Gastrocnemius medialis (tissue), 4 donors: ENCODE results near the gene CCND2. TPM values are rescaled to one million over a fixed set of nuclear protein-coding genes. Genes with fewer than 3 reads are reported as not detected.

Experiments used
- ATAC-seq, 2 donors: fragments of 150-250 bp; one replicate each; pipeline ENCODE4 v1.9.1; 2016
- DNase-seq, 2 donors: peaks; one replicate each; pipeline ENCODE4 v3.0.0-alpha.2; 2019
- H3K27ac ChIP-seq, 4 donors: fragments of 200-600 bp; sonication (generic); 1 replicate in 1 of 4; 2 replicates in 3 of 4; pipeline ENCODE4 v1.5.1; 2016 to 2018; ENCODE audit warnings: mild to moderate bottlenecking in 2 of 4, moderate library complexity in 1 of 4
- H3K27me3 ChIP-seq, 3 donors: fragments of 200-600 bp; sonication (generic) in 2 of 3; 1 replicate in 1 of 3; 2 replicates in 2 of 3; pipeline versions ENCODE4 v1.5.1 to v1.6.0; 2016 to 2019; ENCODE audit warnings: mild to moderate bottlenecking in 1 of 3, moderate library complexity in 1 of 3
- H3K36me3 ChIP-seq, 2 donors: fragments of 200-600 bp; sonication (generic) in 1 of 2; one replicate each; pipeline ENCODE4 v1.5.1; 2017 to 2018
- H3K4me1 ChIP-seq, 2 donors: fragments of 200-600 bp; sonication (generic) in 1 of 2; one replicate each; pipeline ENCODE4 v1.5.1; 2016 to 2017; ENCODE audit warnings: mild to moderate bottlenecking in 2 of 2
- H3K4me3 ChIP-seq, 4 donors: fragments of 200-600 bp; sonication (generic) in 3 of 4; 1 replicate in 1 of 4; 2 replicates in 3 of 4; pipeline ENCODE4 v1.5.1; 2016 to 2019; ENCODE audit warnings: mild to moderate bottlenecking in 2 of 4
- H3K9me3 ChIP-seq, 3 donors: fragments of 200-600 bp; sonication (generic) in 2 of 3; 1 replicate in 1 of 3; 2 replicates in 2 of 3; pipeline ENCODE4 v1.5.1; 2016 to 2019
- CTCF ChIP-seq, 5 experiments: fragments of 450-650 bp in 3 of 5; fragments of 200-600 bp in 2 of 5; sonication (generic) in 2 of 5; IDR thresholded peaks in 4 of 5; conservative IDR thresholded peaks in 1 of 5; 1 replicate in 4 of 5; 2 replicates in 1 of 5; pipeline ENCODE4 v1.5.1; 2016 to 2019; ENCODE audit warnings: antibody characterized with exemption in 5 of 5, mild to moderate bottlenecking in 3 of 5, moderate library complexity in 3 of 5
- POLR2A ChIP-seq, 2 donors: fragments of 450-650 bp; IDR thresholded peaks; one replicate each; pipeline ENCODE4 v1.6.1; 2017; ENCODE audit warnings: antibody characterized with exemption in 2 of 2, mild to moderate bottlenecking in 2 of 2, moderate library complexity in 2 of 2
- in situ Hi-C, 4 donors: fragments of 200-750 bp; cut with MboI; loops; one replicate each; pipeline versions ENCODE4 v1.15.0 to v1.8.0; 2017; ENCODE audit warnings: low sequenced_read_pairs in 4 of 4
- intact Hi-C: fragments of 100-400 bp; cut with DNase I; formaldehyde crosslinking; loops from one replicate; pipeline ENCODE4 v1.15.1; 2023; ENCODE audit warnings: low total_unique reads
- total RNA-seq, 4 donors: library from RNA; depleted of rRNA; stranded (reverse); fragments of >200 nt; gene quantifications; one replicate each; pipeline versions ENCODE4 v1.1.0 to v1.2.3, GENCODE V29; 2016

Gene CCND2
- total RNA-seq, 4 donors from 2014 or later, result 2.7 to 5.6 (median 3.2) TPM

DNA sequence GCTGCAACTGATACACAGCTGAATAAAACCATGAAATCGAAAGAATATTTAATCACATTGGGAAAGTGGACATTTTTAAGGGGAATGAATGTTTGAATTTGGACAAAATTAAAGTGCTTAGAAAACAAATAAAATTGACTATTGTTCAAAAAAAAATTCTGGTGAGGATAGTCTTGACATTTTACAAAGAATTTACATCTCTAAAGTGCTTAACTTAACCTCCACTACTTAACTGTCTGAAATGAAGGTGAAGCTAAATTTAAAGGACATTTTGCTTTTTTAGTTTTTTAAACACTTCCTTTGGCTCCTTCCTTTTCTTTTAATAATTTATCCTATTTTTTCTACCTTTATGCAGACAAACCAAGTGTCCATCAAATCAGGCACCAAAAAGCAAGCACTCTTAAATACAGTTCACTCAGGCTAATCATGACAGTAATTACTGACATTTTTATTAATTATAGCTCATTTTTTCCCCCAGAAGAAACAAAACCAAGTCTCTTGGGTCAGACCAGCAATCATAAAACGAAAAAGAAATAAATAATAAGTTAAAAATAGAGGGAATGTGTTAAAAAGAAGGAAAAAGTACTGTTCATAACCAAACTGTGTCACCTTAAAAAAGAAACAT is 5.7 kb upstream of the CCND2 start:
- Histone ChIP-seq H3K4me1 (peaks cover 17 to 21% of the 10 kb centered on the region in 2 donors), H3K36me3 (no peaks in the 10 kb centered on the region), H3K27me3 (peaks cover 59 to 86% (median 72%) of the 10 kb centered on the region in 3 donors), H3K4me3 (no peak overlapping the region), H3K9me3 (no peaks in the 10 kb centered on the region), H3K27ac (no peak overlapping the region)
- DNase-seq (no peak), ATAC-seq (no peak)
- in situ Hi-C loops (no loop called here), intact Hi-C loops (no loop called here)
- TF ChIP-seq CTCF (IDR thresholded peaks at IDR 0.05 in 4 of 5, conservative IDR thresholded peaks at IDR 0.05 in 1 of 5), result no peak
- no peak for TF ChIP-seq POLR2A (IDR thresholded peaks at IDR 0.05)

DNA sequence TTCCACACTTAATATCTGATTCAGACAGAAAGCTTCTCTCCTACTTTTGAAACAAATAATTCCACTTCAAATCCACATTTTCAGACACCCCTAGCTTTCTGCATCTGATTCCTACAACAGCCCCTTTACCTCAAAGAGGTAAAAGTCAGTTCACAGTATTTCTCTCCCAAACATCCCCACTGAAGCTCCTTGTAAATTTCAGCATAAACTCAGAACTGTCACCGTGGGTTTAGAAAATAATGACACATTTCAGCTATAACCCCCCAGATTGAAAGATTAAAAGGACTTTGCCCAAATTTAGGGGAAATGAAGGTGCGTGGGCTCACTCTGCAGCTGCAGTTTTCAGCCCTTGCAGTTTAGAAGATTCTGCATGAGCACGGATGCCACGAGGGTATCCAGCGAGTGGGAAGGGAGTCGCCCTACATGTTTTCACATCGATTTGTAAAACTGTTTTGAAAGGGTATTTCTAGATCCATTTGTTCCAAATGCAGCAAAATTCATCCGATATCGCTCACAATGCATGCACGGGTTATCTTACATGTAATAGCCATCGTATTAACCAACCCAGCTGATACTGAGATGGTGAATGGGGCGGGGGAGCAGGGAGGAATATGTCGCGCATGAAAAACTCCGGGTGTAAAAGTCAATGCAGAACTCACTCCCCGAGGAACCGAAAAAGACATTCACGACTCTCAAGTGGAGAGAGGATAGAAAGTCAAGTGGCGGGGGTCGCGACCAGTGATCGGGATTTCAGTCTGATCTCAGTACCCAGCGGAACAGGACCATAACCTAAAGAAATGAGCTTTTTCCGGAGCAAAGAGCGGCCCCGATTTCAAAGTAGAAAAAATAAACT is 5.0 kb upstream of the CCND2 start:
- Histone ChIP-seq H3K4me3 (peak overlapping the region; percentile 57 to 70 (median 62)), H3K27me3 (peaks cover 66 to 93% (median 79%) of the 10 kb centered on the region in 3 donors), H3K27ac (peak overlapping the region in 3 of 4 donors; percentile 19 to 73 (median 61)), H3K36me3 (no peaks in the 10 kb centered on the region), H3K9me3 (no peaks in the 10 kb centered on the region), H3K4me1 (peaks cover 22 to 26% of the 10 kb centered on the region in 2 donors)
- in situ Hi-C loops (no loop called here), intact Hi-C loops (no loop called here)
- no peak for TF ChIP-seq POLR2A (IDR thresholded peaks at IDR 0.05)
- no peak for TF ChIP-seq CTCF (IDR thresholded peaks at IDR 0.05 in 4 of 5, conservative IDR thresholded peaks at IDR 0.05 in 1 of 5)
- ATAC-seq (no peak), DNase-seq (no peak)

GRCh38 chr12:4269279-4269991 is 4.1 kb upstream of the CCND2 start:
- no peaks in the 10 kb centered on the region for H3K9me3 ChIP-seq
- ATAC-seq (peak in 1 of 2 donors; percentile 36), DNase-seq (peak; percentile 46 to 50)
- TF ChIP-seq POLR2A (IDR thresholded peaks at IDR 0.05), result peak; percentile 38 to 57
- TF ChIP-seq CTCF (IDR thresholded peaks at IDR 0.05 in 4 of 5, conservative IDR thresholded peaks at IDR 0.05 in 1 of 5), result no peak
- in situ Hi-C loops (no loop called here), intact Hi-C loops (no loop called here)
- peak overlapping the region; percentile 57 to 70 (median 62) for H3K4me3 ChIP-seq
- H3K4me1 ChIP-seq, result peaks cover 22 to 35% of the 10 kb centered on the region in 2 donors
- H3K27ac ChIP-seq, result peak overlapping the region; percentile 33 to 73 (median 56)
- no peaks in the 10 kb centered on the region for H3K36me3 ChIP-seq
- H3K27me3 ChIP-seq, result peaks cover 75 to 93% (median 88%) of the 10 kb centered on the region in 3 donors

DNA sequence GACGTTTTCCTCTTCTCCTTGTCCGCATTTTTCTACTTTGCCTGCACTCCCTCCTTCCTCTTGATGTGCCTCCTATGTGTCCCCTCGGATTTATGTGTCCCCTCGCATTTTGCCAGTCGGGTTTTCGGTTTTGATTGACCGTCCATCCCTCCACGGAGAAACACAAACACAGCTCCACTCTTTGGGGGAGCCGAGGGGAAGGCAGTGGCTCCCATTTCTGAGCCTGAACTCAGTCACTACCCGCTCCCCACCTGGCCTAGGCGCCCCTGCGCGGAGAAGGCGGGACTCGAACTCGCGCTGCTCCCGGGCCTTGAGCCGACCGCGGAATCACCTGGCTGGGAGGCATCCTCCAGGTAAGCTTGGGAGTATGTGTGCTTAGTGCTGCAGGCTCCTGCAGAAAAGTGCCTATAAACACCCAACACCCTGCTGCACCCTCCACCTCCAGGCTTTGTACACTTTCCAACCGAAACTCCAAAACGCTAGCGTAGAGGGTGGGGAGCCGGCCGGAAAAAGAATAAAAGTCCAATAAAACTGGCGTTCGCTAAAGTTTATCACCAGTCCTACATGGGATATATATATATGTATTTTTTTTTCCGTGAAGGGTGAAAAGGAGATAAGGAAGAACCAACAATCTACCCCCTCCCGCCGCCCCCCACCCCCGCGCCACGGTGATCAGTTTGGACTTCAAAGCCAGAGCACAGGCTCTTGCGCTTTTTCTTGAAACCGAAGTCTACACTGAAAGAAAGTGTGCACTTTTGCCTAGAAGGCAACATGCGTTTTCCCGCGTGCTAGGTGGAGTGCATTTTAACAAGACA is 3.3 kb upstream of the CCND2 start:
- in situ Hi-C loops, result loop anchor here in 3 of 4 donors (10.0 kb wide), 3 partner anchors 155 to 375 kb away; no protein-coding TSS in a partner anchor
- ATAC-seq (no peak), DNase-seq (no peak)
- no peaks in the 10 kb centered on the region for H3K36me3 ChIP-seq
- peaks cover 22 to 43% of the 10 kb centered on the region in 2 donors for H3K4me1 ChIP-seq
- peak overlapping the region; percentile 57 to 70 (median 62) for H3K4me3 ChIP-seq
- H3K9me3 ChIP-seq, result no peaks in the 10 kb centered on the region
- H3K27me3 ChIP-seq, result peaks cover 83 to 95% (median 92%) of the 10 kb centered on the region in 3 donors
- TF ChIP-seq POLR2A (IDR thresholded peaks at IDR 0.05), result no peak
- TF ChIP-seq CTCF (IDR thresholded peaks at IDR 0.05 in 4 of 5, conservative IDR thresholded peaks at IDR 0.05 in 1 of 5), result no peak
- intact Hi-C loops, result loop anchor here (10.0 kb wide), 1 partner anchor 275 kb away; no protein-coding TSS in a partner anchor
- H3K27ac ChIP-seq, result peak overlapping the region in 3 of 4 donors; percentile 61 to 73 (median 62)
